ENCODE data around the gene ALG3. TPM values are rescaled to one million over a fixed set of nuclear protein-coding genes. Genes with fewer than 3 reads are reported as not detected.

The ALG3 gene
- total and polyA plus RNA-seq, 9 of the 15 experiments (the other 6 are each of a cell fraction or from before 2014, with no cell fraction given) = 37.5 to 107 (median 80.1) TPM

DNA sequence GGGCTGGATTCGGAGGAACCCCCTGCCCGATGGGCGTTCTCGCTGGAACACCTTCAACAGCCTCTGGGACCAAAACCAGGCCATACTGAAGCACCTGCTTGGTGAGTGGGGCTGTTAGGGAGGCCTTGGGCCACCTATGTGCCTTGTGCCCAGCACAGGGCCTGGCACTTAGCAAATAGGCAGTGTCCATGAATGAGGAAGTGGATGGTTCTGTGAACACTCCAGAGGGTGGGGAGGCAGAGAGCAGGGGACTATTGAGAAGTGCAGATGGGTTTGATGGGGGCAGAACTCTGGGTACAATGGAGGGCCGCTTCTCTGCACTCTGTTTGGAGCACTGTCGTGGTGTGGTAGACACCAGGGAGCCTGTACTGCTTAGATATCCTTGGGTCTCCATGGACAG lies 28.6 kb upstream of the ALG3 start:
- H3K36me3 ChIP-seq (ENCODE audit: control insufficient read depth, insufficient read depth, low read length) = no peaks in the 10 kb centered on the region
- no peaks in the 10 kb centered on the region for H3K79me2 ChIP-seq (ENCODE audit: control insufficient read depth, insufficient read depth, low read length)
- DNase-seq (ENCODE audit: extremely low read depth in 1 of 4, low spot score in 3 of 4) (no peak), ATAC-seq (peak; percentile 38), FAIRE-seq (no peak)
- in situ Hi-C loops (cut with MboI) = no loop called here
- no peak overlapping the region for H2AFZ ChIP-seq (ENCODE audit: low read depth, low read length)
- no peaks in the 10 kb centered on the region for H3K9me1 ChIP-seq (ENCODE audit: control insufficient read depth, insufficient read depth, low read length)
- WGBS (ENCODE audit: insufficient coverage, low coverage, missing lambda C conversion rate) = 2% methylated on average over 6 of the region's 6 CpGs
- intact Hi-C loops (cut with micrococcal nuclease) = no loop called here
- no peak overlapping the region for H3K4me2 ChIP-seq (ENCODE audit: insufficient read depth, low read length)
- 0 out of 4 replicates have a peak overlapping the region, but pooled peaks of 1 of the 2 experiments have one; percentile 21 for H3K9ac ChIP-seq (ENCODE audit: insufficient read depth in 1 of 2, low read depth in 2 of 2, low read length in 2 of 2)
- TF ChIP-seq, protein P1, sequence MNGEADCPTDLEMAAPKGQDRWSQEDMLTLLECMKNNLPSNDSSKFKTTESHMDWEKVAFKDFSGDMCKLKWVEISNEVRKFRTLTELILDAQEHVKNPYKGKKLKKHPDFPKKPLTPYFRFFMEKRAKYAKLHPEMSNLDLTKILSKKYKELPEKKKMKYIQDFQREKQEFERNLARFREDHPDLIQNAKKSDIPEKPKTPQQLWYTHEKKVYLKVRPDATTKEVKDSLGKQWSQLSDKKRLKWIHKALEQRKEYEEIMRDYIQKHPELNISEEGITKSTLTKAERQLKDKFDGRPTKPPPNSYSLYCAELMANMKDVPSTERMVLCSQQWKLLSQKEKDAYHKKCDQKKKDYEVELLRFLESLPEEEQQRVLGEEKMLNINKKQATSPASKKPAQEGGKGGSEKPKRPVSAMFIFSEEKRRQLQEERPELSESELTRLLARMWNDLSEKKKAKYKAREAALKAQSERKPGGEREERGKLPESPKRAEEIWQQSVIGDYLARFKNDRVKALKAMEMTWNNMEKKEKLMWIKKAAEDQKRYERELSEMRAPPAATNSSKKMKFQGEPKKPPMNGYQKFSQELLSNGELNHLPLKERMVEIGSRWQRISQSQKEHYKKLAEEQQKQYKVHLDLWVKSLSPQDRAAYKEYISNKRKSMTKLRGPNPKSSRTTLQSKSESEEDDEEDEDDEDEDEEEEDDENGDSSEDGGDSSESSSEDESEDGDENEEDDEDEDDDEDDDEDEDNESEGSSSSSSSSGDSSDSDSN (IDR thresholded peaks at IDR 0.05; ENCODE audit: borderline replicate concordance in 1 of 2, low read depth in 2 of 2, low read length in 2 of 2) = no peak
- peak; percentile 56; the same call in 1 of the 2 replicates for TF ChIP-seq SPI1 (IDR thresholded peaks at IDR 0.05; ENCODE audit: borderline replicate concordance, low read depth, low read length)
- no peak overlapping the region for H3K4me3 ChIP-seq
- POLR2A ChIA-PET = interaction anchor here (1.0 kb wide), 1 partner anchor 19 kb away, joined by 4 read pairs; no protein-coding TSS in a partner anchor
- CTCF ChIA-PET (ENCODE audit: low intra/inter-chr PET ratio) = no interaction called here
- peaks cover 0 to 8% of the 10 kb centered on the region in 2 experiments; a peak in 1 of 5 replicates for H3K4me1 ChIP-seq (replicated peaks in 1 of 2; ENCODE audit: control insufficient read depth in 2 of 2, insufficient read depth in 2 of 2, low read length in 2 of 2)
- H3K27me3 ChIP-seq (ENCODE audit: control insufficient read depth in 2 of 2, insufficient read depth in 2 of 2, low read length in 2 of 2) = peaks cover 48 to 55% of the 10 kb centered on the region in 2 experiments
- no peak overlapping the region for H3K27ac ChIP-seq (ENCODE audit: extremely low read depth, low read depth, low read length)
- H4K20me1 ChIP-seq (replicated peaks; ENCODE audit: control insufficient read depth, insufficient read depth, low read length) = no peaks in the 10 kb centered on the region; the same call in 1 of the 2 replicates
- H3K9me3 ChIP-seq (replicated peaks; ENCODE audit: control insufficient read depth, insufficient read depth, low read depth, low read length) = no peaks in the 10 kb centered on the region
- BruUV-seq (replicated peaks) = no TSS peak

Data from K562 (cell line).